Endothelial cell (in vitro differentiated cells): ENCODE data around the gene ADAMTS20. TPM values are rescaled to one million over a fixed set of nuclear protein-coding genes. Genes with fewer than 3 reads are reported as not detected.

Experiments
- DNase-seq: peaks from one replicate; pipeline ENCODE4 v3.0.0; 2021; ENCODE audit warnings: low spot score
- H3K27ac Mint-ChIP-seq: one replicate; pipeline ENCODE4 v1.8.0; 2021; ENCODE audit warnings: mixed read lengths, inconsistent platforms; ENCODE audit not compliant: unreplicated experiment
- H3K27me3 Mint-ChIP-seq: one replicate; pipeline ENCODE4 v1.8.0; 2021; ENCODE audit warnings: mild to moderate bottlenecking, moderate library complexity, mixed read lengths, inconsistent platforms; ENCODE audit not compliant: unreplicated experiment
- H3K36me3 Mint-ChIP-seq: one replicate; pipeline ENCODE4 v1.8.0; 2021; ENCODE audit warnings: mild to moderate bottlenecking, low read depth, mixed read lengths, inconsistent platforms; ENCODE audit not compliant: unreplicated experiment
- H3K4me1 Mint-ChIP-seq: one replicate; pipeline ENCODE4 v1.8.0; 2021; ENCODE audit warnings: mild to moderate bottlenecking, mixed read lengths, inconsistent platforms; ENCODE audit not compliant: unreplicated experiment
- H3K4me3 Mint-ChIP-seq: one replicate; pipeline ENCODE4 v1.8.0; 2021; ENCODE audit warnings: mild to moderate bottlenecking, mixed read lengths, inconsistent platforms; ENCODE audit not compliant: unreplicated experiment
- H3K9me3 Mint-ChIP-seq: one replicate; pipeline ENCODE4 v1.8.0; 2021; ENCODE audit warnings: mixed read lengths, inconsistent platforms; ENCODE audit not compliant: unreplicated experiment
- CTCF ChIP-seq: fragments of 200-600 bp; sonication (generic); IDR thresholded peaks from one replicate; pipeline ENCODE4 v1.5.0; 2021; ENCODE audit warnings: antibody characterized with exemption; ENCODE audit not compliant: unreplicated experiment
- total RNA-seq: library from RNA; stranded (reverse); fragmentation: NEBNext Ultra II Directional; extraction: Animal tissue kit (Norgen Biotek cat#: 25700); gene quantifications from one replicate; pipeline ENCODE4 v1.2.1, GENCODE V29; 2021; ENCODE audit not compliant: unreplicated experiment

ADAMTS20 gene
- total RNA-seq, 1 donor from 2014 or later = 0.15 TPM

GRCh38 chr12:43462080-43462479, 89.9 kb downstream of the ADAMTS20 start:
- Mint-ChIP-seq H3K4me3 (no peak overlapping the region), H3K27ac (no peak overlapping the region), H3K27me3 (no peaks in the 10 kb centered on the region), H3K9me3 (peaks cover 2% of the 10 kb centered on the region), H3K4me1 (no peaks in the 10 kb centered on the region), H3K36me3 (no peaks in the 10 kb centered on the region)
- no peak for TF ChIP-seq CTCF
- no peak for DNase-seq

GRCh38 chr12:43459285-43459684, 92.7 kb downstream of the ADAMTS20 start:
- no peaks in the 10 kb centered on the region for H3K27me3 Mint-ChIP-seq
- no peak overlapping the region for H3K4me3 Mint-ChIP-seq
- no peaks in the 10 kb centered on the region for H3K36me3 Mint-ChIP-seq

GRCh38 chr12:43453761-43454160, 98.2 kb downstream of the ADAMTS20 start:
- peaks cover 1% of the 10 kb centered on the region for H3K27me3 Mint-ChIP-seq
- no peak for DNase-seq
- no peaks in the 10 kb centered on the region for H3K36me3 Mint-ChIP-seq
- no peaks in the 10 kb centered on the region for H3K4me1 Mint-ChIP-seq
- H3K27ac Mint-ChIP-seq = no peak overlapping the region
- no peak for TF ChIP-seq CTCF
- H3K9me3 Mint-ChIP-seq = peaks cover 4% of the 10 kb centered on the region
- H3K4me3 Mint-ChIP-seq = no peak overlapping the region

More at GRCh38 chr12:43459285-43459684, 92.7 kb downstream of the ADAMTS20 start:
- Mint-ChIP-seq H3K4me1 (no peaks in the 10 kb centered on the region), H3K9me3 (peaks cover 4% of the 10 kb centered on the region), H3K27ac (no peak overlapping the region)
- no peak for TF ChIP-seq CTCF
- DNase-seq = no peak

- Mint-ChIP-seq H3K9me3 (no peaks in the 10 kb centered on the region), H3K36me3 (no peaks in the 10 kb centered on the region), H3K27ac (no peak overlapping the region), H3K27me3 (peaks cover 3% of the 10 kb centered on the region), H3K4me3 (no peak overlapping the region), H3K4me1 (no peaks in the 10 kb centered on the region)
- peak; percentile 92 for TF ChIP-seq CTCF
- DNase-seq = peak; percentile 73
These were observed 107.0 kb downstream of the ADAMTS20 start for GRCh38 chr12:43444940-43445564.

GRCh38 chr12:43436597-43436996, 115.4 kb downstream of the ADAMTS20 start:
- Mint-ChIP-seq H3K36me3 (no peaks in the 10 kb centered on the region), H3K9me3 (no peaks in the 10 kb centered on the region), H3K27ac (no peak overlapping the region), H3K4me1 (peaks cover 9% of the 10 kb centered on the region), H3K4me3 (no peak overlapping the region), H3K27me3 (peaks cover 2% of the 10 kb centered on the region)
- no peak for TF ChIP-seq CTCF
- no peak for DNase-seq
